ENCODE results near the gene MRPL23.

Gene MRPL23

GRCh38 chr11:1946812-1947484, at the start of gene MRPL23:
MRPL23 (plus strand) TSS chr11:1947332; CDS start chr11:1947363, 31 bp downstream.
- no peak for DNase-seq

GRCh38 chr11:1899090-1899489, 48.0 kb upstream of the MRPL23 start:
- DNase-seq: no peak

- no peak for DNase-seq
Observed at GRCh38 chr11:1899686-1900085, 47.4 kb upstream of the MRPL23 start.

- no peak for DNase-seq
Observed at GRCh38 chr11:1906181-1906580, 41.0 kb upstream of the MRPL23 start.

- no peak for DNase-seq
Observed at GRCh38 chr11:1906611-1907423, 40.3 kb upstream of the MRPL23 start.

- no peak for DNase-seq
Observed at GRCh38 chr11:1908618-1909017, 38.5 kb upstream of the MRPL23 start.

GRCh38 chr11:1909524-1909923, 37.6 kb upstream of the MRPL23 start:
- no peak for DNase-seq

- DNase-seq: no peak
Observed at GRCh38 chr11:1912289-1912878, 34.7 kb upstream of the MRPL23 start.

- no peak for DNase-seq
Observed at GRCh38 chr11:1913271-1914060, 33.7 kb upstream of the MRPL23 start.

- no peak for DNase-seq
Observed at GRCh38 chr11:1915795-1916131, 31.4 kb upstream of the MRPL23 start.

- no peak for DNase-seq
Observed at GRCh38 chr11:1916132-1916985, 30.8 kb upstream of the MRPL23 start.

GRCh38 chr11:1916986-1917522, 30.1 kb upstream of the MRPL23 start:
- DNase-seq: no peak

GRCh38 chr11:1917523-1918435, 29.4 kb upstream of the MRPL23 start:
- DNase-seq: no peak

GRCh38 chr11:1918436-1919315, 28.5 kb upstream of the MRPL23 start:
- no peak for DNase-seq

- DNase-seq: no peak
Observed at GRCh38 chr11:1919391-1920127, 27.6 kb upstream of the MRPL23 start, which contains the start of gene TNNT3. TNNT3 (plus strand) TSS chr11:1919703; CDS start chr11:1922875, 3,172 bp downstream.

GRCh38 chr11:1920128-1920908, 26.8 kb upstream of the MRPL23 start:
- DNase-seq: no peak

- DNase-seq: no peak
Observed at GRCh38 chr11:1920909-1921573, 26.1 kb upstream of the MRPL23 start.
